ENCODE measurements around the gene PCDH1.
"Not testable (repeated sequence)": the region's sequence is repeated elsewhere in the genome, so short reads cannot be mapped to it uniquely, and the experiment has no call there.

DNA sequence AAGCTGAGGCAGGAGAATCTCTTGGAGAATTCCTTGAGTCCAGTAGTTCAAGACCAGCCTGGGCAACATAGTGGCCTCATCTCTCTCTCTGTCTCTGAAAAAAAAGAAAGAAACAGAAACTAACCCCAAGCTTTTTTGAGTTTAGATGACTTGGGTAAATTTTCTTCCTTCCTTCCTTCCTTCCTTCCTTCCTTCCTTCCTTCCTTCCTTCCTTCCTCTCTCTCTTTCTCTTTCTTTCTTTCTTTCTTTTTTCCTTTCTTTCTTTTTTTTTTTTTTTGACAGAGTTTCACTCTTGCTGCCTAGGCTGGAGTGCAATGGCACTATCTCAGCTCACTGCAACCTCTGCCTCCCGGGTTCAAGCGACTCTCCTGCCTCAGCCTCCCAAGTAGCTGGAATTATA, 12.2 kb upstream of the PCDH1 start:
- TF ChIP-seq, protein P1, sequence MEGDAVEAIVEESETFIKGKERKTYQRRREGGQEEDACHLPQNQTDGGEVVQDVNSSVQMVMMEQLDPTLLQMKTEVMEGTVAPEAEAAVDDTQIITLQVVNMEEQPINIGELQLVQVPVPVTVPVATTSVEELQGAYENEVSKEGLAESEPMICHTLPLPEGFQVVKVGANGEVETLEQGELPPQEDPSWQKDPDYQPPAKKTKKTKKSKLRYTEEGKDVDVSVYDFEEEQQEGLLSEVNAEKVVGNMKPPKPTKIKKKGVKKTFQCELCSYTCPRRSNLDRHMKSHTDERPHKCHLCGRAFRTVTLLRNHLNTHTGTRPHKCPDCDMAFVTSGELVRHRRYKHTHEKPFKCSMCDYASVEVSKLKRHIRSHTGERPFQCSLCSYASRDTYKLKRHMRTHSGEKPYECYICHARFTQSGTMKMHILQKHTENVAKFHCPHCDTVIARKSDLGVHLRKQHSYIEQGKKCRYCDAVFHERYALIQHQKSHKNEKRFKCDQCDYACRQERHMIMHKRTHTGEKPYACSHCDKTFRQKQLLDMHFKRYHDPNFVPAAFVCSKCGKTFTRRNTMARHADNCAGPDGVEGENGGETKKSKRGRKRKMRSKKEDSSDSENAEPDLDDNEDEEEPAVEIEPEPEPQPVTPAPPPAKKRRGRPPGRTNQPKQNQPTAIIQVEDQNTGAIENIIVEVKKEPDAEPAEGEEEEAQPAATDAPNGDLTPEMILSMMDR (IDR thresholded peaks at IDR 0.05; ENCODE audit: low read depth, low read length): not testable (repeated sequence)
- TF ChIP-seq EZH2phosphoT487 (IDR thresholded peaks at IDR 0.05; ENCODE audit: low read depth): not testable (repeated sequence)

Measured in OCI-LY3 (cell line).